HepG2 (cell line): Measurements from ENCODE around the gene TIMM10. TPM values are rescaled to one million over a fixed set of nuclear protein-coding genes. Genes with fewer than 3 reads are reported as not detected.

ENCODE experiments used
- AGO2 ChIP-seq: fragments of 200-400 bp; formaldehyde crosslinking; optimal IDR thresholded peaks from 2 replicates; pipeline ENCODE3; 2017; ENCODE audit warnings: mild to moderate bottlenecking, low read depth, low read length, moderate library complexity
- BRD4 ChIP-seq: sonication (generic); formaldehyde crosslinking; IDR thresholded peaks from 2 replicates; pipeline ENCODE4 v1.4.0; 2020; ENCODE audit warnings: missing genetic modification reagents
- CC2D1A ChIP-seq: sonication (generic); formaldehyde crosslinking; IDR thresholded peaks from 2 replicates; pipeline ENCODE4 v1.8.1; 2023; ENCODE audit warnings: mild to moderate bottlenecking, missing genetic modification reagents
- CENPX ChIP-seq: sonication (generic); formaldehyde crosslinking; IDR thresholded peaks from 2 replicates; pipeline ENCODE4 v1.9.0; 2021; ENCODE audit warnings: mild to moderate bottlenecking, missing genetic modification reagents, moderate library complexity
- ERF ChIP-seq: IDR thresholded peaks from 2 replicates; pipeline ENCODE4 v1.6.1; 2018; ENCODE audit warnings: missing biosample characterization, missing genetic modification reagents
- ETV5 ChIP-seq: IDR thresholded peaks from 2 replicates; pipeline ENCODE4 v1.6.1; 2018; ENCODE audit warnings: missing biosample characterization, missing genetic modification reagents, inconsistent platforms, borderline replicate concordance
- GATAD1 ChIP-seq: IDR thresholded peaks from 2 replicates; pipeline ENCODE4 v1.6.1; 2016; ENCODE audit warnings: missing genetic modification reagents, missing compliant biosample characterization
- MIER2 ChIP-seq: IDR thresholded peaks from 2 replicates; pipeline ENCODE4 v1.6.1; 2016; ENCODE audit warnings: missing biosample characterization, missing genetic modification reagents
- MXD4 ChIP-seq: IDR thresholded peaks from 2 replicates; pipeline ENCODE4 v1.6.1; 2016; ENCODE audit warnings: mild to moderate bottlenecking, missing biosample characterization, missing genetic modification reagents
- PRPF4 ChIP-seq: fragments of 200-400 bp; formaldehyde crosslinking; IDR thresholded peaks from 2 replicates; pipeline ENCODE4 v1.6.1; 2016; ENCODE audit warnings: low read length, low read depth; ENCODE audit not compliant: poor library complexity, severe bottlenecking
- RFXANK ChIP-seq: IDR thresholded peaks from 2 replicates; pipeline ENCODE4 v1.6.1; 2016
- SIN3A ChIP-seq: IDR thresholded peaks from 2 replicates; pipeline ENCODE4 v1.6.1; 2011; ENCODE audit warnings: low read depth, mild to moderate bottlenecking, control low read depth, low read length, borderline replicate concordance
- SOX13 ChIP-seq, 3 experiments: fragments of 450-650 bp in 1 of 3; sonication (generic) in 1 of 3; formaldehyde crosslinking in 1 of 3; IDR thresholded peaks in 2 of 3; conservative IDR thresholded peaks in 1 of 3; 2 replicates each; pipeline versions ENCODE4 v1.5.0 to v1.6.1; 2016 to 2020; ENCODE audit warnings: antibody characterized with exemption in 1 of 3, mild to moderate bottlenecking in 1 of 3, missing compliant biosample characterization in 1 of 3, missing genetic modification reagents in 1 of 3, moderate library complexity in 1 of 3
- TBX3 ChIP-seq: fragments of 450-650 bp; IDR thresholded peaks from 2 replicates; pipeline ENCODE4 v1.6.1; 2017; ENCODE audit warnings: antibody characterized with exemption, mild to moderate bottlenecking, inconsistent platforms, borderline replicate concordance
- ZNF441 ChIP-seq: sonication (generic); formaldehyde crosslinking; IDR thresholded peaks from 2 replicates; pipeline ENCODE4 v1.7.0; 2021; ENCODE audit warnings: missing genetic modification reagents, borderline replicate concordance
- ZNF619 ChIP-seq: sonication (generic); formaldehyde crosslinking; IDR thresholded peaks from 2 replicates; pipeline ENCODE4 v1.4.0; 2020; ENCODE audit warnings: mild to moderate bottlenecking, missing genetic modification reagents
- ZNF776 ChIP-seq: sonication (generic); formaldehyde crosslinking; IDR thresholded peaks from 2 replicates; pipeline ENCODE4 v1.4.0; 2020; ENCODE audit warnings: mild to moderate bottlenecking, missing genetic modification reagents
- polyA plus RNA-seq, 8 experiments: library from polyadenylated mRNA; depleted of rRNA in 3 of 8; stranded (reverse) in 7 of 8; unstranded in 1 of 8; fragments of >200 nt; fragmentation: Illumina TruSeq in 4 of 8; extraction: Trizol in 4 of 8; gene quantifications; 2 replicates each; pipeline versions ENCODE4 v1.2.1 to v1.2.3, GENCODE V29; 2011 to 2016; ENCODE audit warnings: low read depth in 4 of 8, missing spikeins in 1 of 8, mixed read lengths in 1 of 8; ENCODE audit not compliant: insufficient read depth in 1 of 8
- total RNA-seq, 5 experiments: library from RNA; depleted of rRNA; stranded (reverse); fragments of >200 nt; fragmentation: Illumina TruSeq; extraction: Trizol; gene quantifications; 2 replicates each; pipeline ENCODE4 v1.2.3, GENCODE V29; 2016; ENCODE audit warnings: low read depth in 1 of 5
- TF ChIP-seq, protein P1 (sequence below): sonication (generic); formaldehyde crosslinking; IDR thresholded peaks from 2 replicates; pipeline ENCODE4 v1.5.0; 2020; ENCODE audit warnings: missing genetic modification reagents
- TF ChIP-seq, protein P2 (sequence below): sonication (generic); formaldehyde crosslinking; IDR thresholded peaks from 2 replicates; pipeline ENCODE4 v1.5.0; 2020; ENCODE audit warnings: missing genetic modification reagents
- TF ChIP-seq, protein P3 (sequence below): sonication (generic); formaldehyde crosslinking; IDR thresholded peaks from 2 replicates; pipeline ENCODE4 v1.4.0; 2020; ENCODE audit warnings: missing genetic modification reagents

TIMM10 gene
- total and polyA plus RNA-seq, 2 of the 13 experiments (the other 11 are each of a cell fraction or from before 2014, with no cell fraction given), result 67.8 to 82.2 TPM

DNA sequence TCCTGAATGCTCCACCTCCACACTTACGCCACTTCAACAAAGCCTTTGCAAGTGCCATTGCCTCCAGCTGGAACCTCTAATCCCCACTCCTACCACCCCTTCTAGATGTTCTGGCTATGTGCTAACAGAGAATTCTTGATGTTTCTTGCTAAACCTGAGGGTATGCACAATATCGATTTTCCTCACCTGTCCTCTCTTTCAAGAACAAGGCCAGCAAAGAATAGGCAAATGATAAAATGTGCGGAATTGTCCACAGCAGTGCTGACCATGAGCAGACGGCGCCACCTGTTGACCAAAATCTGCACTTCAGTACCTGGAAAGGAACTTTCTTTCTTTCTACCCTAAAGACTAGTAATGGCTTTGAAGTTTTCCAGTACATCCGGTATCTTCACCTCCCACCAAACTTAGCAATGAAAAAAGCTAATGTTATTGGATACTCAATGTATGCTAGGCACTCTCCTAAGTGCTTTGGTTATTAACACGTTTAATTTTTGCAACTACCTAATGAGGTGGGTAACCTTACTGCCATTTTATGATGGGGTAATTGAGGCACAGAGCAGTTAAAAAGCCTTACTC is 3.4 kb downstream of the TIMM10 start (continued):
- TF ChIP-seq, protein P1, sequence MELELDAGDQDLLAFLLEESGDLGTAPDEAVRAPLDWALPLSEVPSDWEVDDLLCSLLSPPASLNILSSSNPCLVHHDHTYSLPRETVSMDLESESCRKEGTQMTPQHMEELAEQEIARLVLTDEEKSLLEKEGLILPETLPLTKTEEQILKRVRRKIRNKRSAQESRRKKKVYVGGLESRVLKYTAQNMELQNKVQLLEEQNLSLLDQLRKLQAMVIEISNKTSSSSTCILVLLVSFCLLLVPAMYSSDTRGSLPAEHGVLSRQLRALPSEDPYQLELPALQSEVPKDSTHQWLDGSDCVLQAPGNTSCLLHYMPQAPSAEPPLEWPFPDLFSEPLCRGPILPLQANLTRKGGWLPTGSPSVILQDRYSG, result no peak
- TF ChIP-seq ZNF776, result no peak
- TF ChIP-seq SOX13 (IDR thresholded peaks at IDR 0.05), result no peak
- peak in 1 of 2 experiments; percentile 35; a peak in 1 of 4 replicates for TF ChIP-seq SOX13 (CRISPR knock-in tag; conservative IDR thresholded peaks at IDR 0.05 in 1 of 2, IDR thresholded peaks at IDR 0.05 in 1 of 2)
- no peak for TF ChIP-seq TBX3
- TF ChIP-seq ETV5 (CRISPR knock-in tag), result peak; percentile 25; the same call in 1 of the 2 replicates
- TF ChIP-seq RFXANK (CRISPR knock-in tag), result no peak
- no peak for TF ChIP-seq ZNF441 (CRISPR knock-in tag)
- TF ChIP-seq AGO2, result no peak
- TF ChIP-seq, protein P2, sequence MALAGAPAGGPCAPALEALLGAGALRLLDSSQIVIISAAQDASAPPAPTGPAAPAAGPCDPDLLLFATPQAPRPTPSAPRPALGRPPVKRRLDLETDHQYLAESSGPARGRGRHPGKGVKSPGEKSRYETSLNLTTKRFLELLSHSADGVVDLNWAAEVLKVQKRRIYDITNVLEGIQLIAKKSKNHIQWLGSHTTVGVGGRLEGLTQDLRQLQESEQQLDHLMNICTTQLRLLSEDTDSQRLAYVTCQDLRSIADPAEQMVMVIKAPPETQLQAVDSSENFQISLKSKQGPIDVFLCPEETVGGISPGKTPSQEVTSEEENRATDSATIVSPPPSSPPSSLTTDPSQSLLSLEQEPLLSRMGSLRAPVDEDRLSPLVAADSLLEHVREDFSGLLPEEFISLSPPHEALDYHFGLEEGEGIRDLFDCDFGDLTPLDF (CRISPR knock-in tag), result no peak
- TF ChIP-seq GATAD1 (CRISPR knock-in tag), result peak; percentile 50; the same call in 1 of the 2 replicates
- TF ChIP-seq, protein P3, sequence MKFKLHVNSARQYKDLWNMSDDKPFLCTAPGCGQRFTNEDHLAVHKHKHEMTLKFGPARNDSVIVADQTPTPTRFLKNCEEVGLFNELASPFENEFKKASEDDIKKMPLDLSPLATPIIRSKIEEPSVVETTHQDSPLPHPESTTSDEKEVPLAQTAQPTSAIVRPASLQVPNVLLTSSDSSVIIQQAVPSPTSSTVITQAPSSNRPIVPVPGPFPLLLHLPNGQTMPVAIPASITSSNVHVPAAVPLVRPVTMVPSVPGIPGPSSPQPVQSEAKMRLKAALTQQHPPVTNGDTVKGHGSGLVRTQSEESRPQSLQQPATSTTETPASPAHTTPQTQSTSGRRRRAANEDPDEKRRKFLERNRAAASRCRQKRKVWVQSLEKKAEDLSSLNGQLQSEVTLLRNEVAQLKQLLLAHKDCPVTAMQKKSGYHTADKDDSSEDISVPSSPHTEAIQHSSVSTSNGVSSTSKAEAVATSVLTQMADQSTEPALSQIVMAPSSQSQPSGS, result 0 out of 2 replicates have a peak, but pooled peaks have one; percentile 41
- no peak for TF ChIP-seq BRD4 (CRISPR knock-in tag)
- no peak for TF ChIP-seq CENPX (CRISPR knock-in tag)
- TF ChIP-seq ZNF619 (CRISPR knock-in tag), result no peak
- no peak for TF ChIP-seq PRPF4
- no peak for TF ChIP-seq MIER2 (CRISPR knock-in tag)
- TF ChIP-seq SIN3A, result no peak
- no peak for TF ChIP-seq MXD4 (CRISPR knock-in tag)
- no peak for TF ChIP-seq CC2D1A
- TF ChIP-seq ERF (CRISPR knock-in tag), result 0 out of 2 replicates have a peak, but pooled peaks have one; percentile 37
